ENCODE results near the gene UTRN.

Gene UTRN

GRCh38 chr6:144265390-144265789 lies 19.7 kb upstream of the UTRN start:
- H3K4me3 ChIP-seq (ENCODE audit: low read depth, low read length), result no peak overlapping the region
- TF ChIP-seq, protein P1, sequence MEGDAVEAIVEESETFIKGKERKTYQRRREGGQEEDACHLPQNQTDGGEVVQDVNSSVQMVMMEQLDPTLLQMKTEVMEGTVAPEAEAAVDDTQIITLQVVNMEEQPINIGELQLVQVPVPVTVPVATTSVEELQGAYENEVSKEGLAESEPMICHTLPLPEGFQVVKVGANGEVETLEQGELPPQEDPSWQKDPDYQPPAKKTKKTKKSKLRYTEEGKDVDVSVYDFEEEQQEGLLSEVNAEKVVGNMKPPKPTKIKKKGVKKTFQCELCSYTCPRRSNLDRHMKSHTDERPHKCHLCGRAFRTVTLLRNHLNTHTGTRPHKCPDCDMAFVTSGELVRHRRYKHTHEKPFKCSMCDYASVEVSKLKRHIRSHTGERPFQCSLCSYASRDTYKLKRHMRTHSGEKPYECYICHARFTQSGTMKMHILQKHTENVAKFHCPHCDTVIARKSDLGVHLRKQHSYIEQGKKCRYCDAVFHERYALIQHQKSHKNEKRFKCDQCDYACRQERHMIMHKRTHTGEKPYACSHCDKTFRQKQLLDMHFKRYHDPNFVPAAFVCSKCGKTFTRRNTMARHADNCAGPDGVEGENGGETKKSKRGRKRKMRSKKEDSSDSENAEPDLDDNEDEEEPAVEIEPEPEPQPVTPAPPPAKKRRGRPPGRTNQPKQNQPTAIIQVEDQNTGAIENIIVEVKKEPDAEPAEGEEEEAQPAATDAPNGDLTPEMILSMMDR (IDR thresholded peaks at IDR 0.05; ENCODE audit: control insufficient read depth, extremely low read depth, insufficient read depth), result no peak
- no peak for DNase-seq (ENCODE audit: low read depth)

DNA sequence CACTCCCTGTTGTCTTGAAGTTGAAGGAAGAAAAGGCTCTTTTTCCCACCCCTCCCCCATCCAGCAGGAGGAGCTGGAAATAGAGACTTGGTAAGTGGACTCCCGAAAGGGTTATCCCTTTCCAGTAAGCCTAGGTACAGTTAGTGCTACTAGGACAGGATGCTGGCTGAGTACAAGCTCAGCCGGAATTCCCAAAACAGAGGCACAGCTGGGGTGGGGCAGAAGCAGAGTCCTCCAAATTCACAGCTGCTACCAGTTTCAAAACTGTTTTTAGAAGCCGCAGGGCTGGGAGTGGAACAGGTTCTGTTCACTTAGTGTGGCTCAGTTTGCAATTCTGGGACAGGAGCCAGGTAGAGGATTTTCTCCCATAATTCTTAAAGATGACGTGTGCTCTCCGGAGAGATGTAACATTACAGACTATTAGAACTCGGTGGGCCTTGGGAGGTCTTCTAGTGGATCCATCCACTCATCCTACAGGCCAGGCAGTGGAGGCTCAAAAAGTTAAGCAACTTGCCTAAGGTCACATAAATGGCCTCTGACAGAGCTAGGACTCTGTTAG lies 19.0 kb upstream of the UTRN start:
- peak; percentile 55 for DNase-seq (ENCODE audit: low read depth)
- no peak overlapping the region for H3K4me3 ChIP-seq (ENCODE audit: low read depth, low read length)
- TF ChIP-seq, protein P1 (IDR thresholded peaks at IDR 0.05; ENCODE audit: control insufficient read depth, extremely low read depth, insufficient read depth), result no peak

DNA sequence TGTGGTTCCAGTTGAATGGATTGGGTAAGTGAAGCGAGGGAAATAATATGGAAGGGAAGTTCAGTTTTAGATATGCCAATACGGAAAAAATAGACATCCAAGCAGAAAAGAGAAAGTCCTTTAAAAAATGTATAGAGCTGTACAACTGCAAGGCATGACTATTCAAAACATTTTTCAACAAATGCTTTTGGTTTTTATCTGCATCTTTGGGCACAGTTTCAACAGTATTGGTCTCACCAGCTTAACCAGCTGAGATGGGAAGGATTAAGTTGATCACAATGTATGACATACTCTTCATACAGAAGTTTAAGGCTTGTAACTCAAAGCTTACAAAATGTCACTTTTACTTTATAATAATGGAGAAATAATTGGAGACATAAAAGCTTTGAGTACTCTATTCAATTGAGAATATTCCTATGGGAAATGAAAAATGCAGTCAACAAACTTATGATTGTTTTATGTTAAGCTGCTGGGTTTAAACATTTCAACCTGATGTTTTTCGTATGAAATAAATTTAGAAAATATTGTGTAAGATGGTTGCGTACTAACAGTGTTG lies 16.3 kb upstream of the UTRN start:
- TF ChIP-seq, protein P1 (IDR thresholded peaks at IDR 0.05; ENCODE audit: control insufficient read depth, extremely low read depth, insufficient read depth), result no peak
- no peak for DNase-seq (ENCODE audit: low read depth)
- no peak overlapping the region for H3K4me3 ChIP-seq (ENCODE audit: low read depth, low read length)

GRCh38 chr6:144277174-144277573 lies 8.0 kb upstream of the UTRN start:
- TF ChIP-seq, protein P1 (IDR thresholded peaks at IDR 0.05; ENCODE audit: control insufficient read depth, extremely low read depth, insufficient read depth), result no peak
- no peak for DNase-seq (ENCODE audit: low read depth)
- H3K4me3 ChIP-seq (ENCODE audit: low read depth, low read length), result no peak overlapping the region

- TF ChIP-seq, protein P1 (IDR thresholded peaks at IDR 0.05; ENCODE audit: control insufficient read depth, extremely low read depth, insufficient read depth), result no peak
- no peak for DNase-seq (ENCODE audit: low read depth)
- no peak overlapping the region for H3K4me3 ChIP-seq (ENCODE audit: low read depth, low read length)
Measured at GRCh38 chr6:144277605-144278227, 7.4 kb upstream of the UTRN start.

GRCh38 chr6:144278659-144279314 lies 6.3 kb upstream of the UTRN start:
- no peak for DNase-seq (ENCODE audit: low read depth)
- H3K4me3 ChIP-seq (ENCODE audit: low read depth, low read length), result no peak overlapping the region
- TF ChIP-seq, protein P1 (IDR thresholded peaks at IDR 0.05; ENCODE audit: control insufficient read depth, extremely low read depth, insufficient read depth), result no peak
